IPS-NIHi7 (cell line): Measurements from ENCODE around the gene AIFM1.

Experiments
- DNase-seq: peaks from one replicate; pipeline ENCODE4 v3.0.0; 2012; ENCODE audit warnings: mixed read lengths; ENCODE audit errors: extremely low spot score

Gene AIFM1

DNA sequence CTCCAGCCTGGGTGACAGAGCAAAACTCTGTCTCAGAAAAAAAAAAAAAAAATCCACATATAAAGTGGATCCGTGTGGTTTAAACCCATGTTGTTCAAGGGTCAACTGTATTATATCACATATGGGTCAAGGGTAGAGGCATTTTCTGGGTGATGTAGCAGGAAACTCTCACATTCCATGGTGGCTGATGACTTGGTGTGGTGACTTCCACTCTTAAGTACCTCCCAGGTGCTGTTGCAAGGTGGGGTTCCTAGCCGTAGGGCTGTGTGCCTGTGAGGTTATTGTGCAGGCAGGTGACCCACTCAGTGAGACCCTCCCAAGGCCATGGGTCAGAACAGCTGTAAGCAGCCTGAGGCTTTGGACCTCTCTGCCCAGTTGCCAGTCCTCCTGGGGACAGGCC lies 72.4 kb downstream of the AIFM1 start:
- no peak for DNase-seq

DNA sequence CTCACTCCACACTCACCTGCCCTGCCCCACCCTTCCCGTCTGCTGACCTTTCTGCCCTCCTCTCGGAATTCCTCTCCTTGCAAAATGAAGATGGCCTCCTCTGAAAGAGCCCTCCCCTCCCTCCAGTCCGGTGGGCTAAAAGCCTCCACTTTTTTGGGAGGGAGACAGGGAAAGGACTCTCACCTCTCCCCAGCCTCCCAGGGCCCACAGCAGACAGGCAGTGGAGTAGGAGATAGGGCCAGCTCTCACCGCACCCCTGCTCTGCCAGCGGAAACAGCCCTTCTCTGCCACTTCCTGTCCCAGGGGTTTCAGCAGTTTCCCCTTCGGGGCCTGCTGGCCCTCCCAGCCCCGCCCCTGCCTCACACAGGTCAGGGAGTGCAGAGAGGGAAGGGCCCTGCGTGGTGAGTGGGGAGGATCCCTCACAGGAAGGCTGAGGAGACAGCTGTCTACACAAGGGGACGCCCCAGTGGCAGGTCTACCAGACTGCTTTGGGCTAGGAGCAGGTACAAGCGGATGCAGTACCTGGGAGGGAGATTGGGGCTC lies 73.6 kb downstream of the AIFM1 start:
- peak; percentile 72 for DNase-seq

GRCh38 chrX:130090364-130090763 lies 75.3 kb downstream of the AIFM1 start:
- DNase-seq, result no peak

DNA sequence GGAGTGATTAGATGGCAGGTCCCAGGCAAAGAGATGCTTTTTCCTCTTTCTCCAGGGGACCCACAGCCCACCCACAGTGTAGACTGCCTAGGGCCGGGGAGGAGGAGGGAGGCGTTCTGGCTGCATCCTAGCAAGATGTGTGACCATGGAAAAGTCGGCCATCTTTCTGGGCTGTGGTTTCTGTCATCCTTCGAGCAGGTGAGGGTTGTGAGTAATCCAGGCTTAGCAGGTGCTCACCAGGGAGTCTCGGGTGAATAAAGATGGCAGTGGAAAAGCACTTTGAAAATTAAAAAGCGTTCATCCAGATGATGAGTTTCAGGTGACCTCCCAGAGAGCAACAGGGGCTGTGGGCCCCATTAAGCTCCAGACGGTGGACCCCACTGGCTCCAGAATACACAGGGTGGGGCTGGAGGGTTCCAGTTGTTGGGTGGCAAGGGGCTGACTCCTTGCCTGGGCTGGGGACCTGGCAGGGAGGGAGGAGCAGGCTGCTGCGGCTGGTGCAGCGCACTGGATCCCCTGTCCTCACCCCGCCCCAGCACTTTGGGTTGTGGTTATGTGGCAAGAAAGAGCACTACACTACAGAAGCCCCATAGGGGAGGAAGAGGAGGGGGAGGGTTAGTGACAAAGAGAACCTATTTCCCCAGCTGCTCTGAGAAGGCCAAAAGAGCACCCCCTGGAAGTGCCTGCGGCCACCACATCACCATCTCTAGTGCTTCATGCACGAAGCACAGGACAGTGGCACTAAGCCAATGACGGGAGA lies 79.0 kb downstream of the AIFM1 start:
- DNase-seq, result no peak

DNA sequence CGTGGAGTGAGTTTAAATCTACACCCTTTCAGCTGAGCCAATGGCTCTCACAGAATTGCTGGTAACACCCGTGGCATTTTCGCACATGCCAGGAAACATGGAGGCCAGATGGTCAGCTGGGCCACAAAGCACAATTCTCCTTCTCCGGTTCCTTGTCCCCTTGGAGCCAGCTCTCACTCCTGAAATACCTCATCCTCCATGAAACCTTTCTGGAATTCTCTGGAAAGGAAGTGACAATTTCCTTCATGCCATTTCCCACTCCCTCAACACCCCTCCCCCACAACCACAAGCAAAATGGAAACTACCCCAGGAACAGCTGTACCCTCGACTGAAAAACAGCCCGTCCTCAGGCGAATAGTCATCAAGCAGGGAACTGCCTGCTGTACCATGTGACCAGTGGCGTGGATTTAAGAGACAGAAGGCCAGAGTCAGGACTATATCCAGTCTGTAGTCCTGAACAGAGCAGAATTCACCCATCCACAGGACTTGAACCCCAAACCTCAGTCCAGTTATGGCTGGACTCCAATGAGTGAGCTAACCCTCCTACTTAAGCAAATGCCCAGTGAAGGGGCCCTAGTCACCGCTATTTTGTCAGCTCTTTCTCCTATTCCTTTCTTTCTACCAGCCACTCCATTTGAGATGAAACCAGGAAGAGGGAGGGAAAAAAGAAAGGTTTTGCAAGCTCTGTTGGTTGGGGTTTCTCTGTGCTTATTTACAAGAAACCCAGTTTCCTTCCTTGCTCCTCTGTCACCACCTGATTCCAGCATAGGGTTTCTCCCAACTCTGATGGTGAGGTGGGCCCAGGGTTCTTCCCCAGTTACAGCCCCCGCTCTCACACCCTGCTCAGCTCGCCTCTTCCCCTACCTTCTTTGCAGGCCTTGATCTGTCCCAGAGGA lies 79.8 kb downstream of the AIFM1 start:
- no peak for DNase-seq

DNA sequence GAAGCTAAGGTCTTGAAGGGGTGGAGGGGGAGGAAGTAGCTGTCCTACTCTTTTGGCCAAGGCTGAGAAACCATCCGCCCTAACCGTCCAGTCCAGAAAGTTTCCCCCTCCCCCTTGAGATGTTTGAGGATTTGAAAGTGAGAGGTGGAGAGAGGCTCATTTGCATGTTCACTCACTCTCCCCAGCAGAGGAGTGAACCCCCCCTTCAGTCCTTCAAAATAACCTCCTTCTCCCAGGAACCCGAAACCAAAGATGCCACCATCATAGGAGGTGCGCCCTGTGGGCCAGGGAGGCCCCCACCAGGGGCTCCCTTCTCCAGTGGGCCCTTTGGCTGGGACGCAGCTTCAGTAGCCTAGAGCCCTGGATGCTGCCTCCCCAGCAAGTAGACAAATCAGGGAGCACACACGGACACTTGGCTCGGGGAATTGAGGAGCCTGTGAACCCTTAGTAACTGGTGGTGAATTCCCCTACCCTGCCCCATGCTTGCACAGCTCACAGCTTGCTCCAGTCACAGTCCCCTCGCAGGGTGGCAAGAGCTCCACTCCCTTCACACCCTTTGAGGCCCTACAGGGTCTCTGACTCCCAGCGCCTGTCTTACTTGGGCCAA lies 80.9 kb downstream of the AIFM1 start:
- no peak for DNase-seq

GRCh38 chrX:130083656-130084382 lies 81.8 kb downstream of the AIFM1 start:
- DNase-seq, result no peak

DNA sequence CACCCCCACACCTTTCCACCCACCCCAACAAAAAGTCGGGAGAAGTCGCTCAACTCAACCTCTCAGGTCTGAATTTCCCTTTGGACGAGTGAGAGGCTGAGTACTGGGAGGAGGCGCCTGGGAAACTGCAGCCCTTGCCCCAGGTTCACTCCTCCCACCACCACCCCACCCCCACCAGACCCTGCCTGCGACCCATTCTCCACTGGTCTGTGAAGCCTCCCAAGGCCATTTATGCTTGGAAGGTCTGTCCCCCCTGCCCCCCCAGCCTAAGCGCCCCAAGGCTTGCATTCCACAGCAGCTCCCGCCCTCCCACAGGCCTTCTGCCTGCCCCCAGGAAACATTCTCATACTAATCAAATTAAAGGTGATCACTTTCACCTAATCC lies 82.5 kb downstream of the AIFM1 start:
- DNase-seq, result peak; percentile 68

DNA sequence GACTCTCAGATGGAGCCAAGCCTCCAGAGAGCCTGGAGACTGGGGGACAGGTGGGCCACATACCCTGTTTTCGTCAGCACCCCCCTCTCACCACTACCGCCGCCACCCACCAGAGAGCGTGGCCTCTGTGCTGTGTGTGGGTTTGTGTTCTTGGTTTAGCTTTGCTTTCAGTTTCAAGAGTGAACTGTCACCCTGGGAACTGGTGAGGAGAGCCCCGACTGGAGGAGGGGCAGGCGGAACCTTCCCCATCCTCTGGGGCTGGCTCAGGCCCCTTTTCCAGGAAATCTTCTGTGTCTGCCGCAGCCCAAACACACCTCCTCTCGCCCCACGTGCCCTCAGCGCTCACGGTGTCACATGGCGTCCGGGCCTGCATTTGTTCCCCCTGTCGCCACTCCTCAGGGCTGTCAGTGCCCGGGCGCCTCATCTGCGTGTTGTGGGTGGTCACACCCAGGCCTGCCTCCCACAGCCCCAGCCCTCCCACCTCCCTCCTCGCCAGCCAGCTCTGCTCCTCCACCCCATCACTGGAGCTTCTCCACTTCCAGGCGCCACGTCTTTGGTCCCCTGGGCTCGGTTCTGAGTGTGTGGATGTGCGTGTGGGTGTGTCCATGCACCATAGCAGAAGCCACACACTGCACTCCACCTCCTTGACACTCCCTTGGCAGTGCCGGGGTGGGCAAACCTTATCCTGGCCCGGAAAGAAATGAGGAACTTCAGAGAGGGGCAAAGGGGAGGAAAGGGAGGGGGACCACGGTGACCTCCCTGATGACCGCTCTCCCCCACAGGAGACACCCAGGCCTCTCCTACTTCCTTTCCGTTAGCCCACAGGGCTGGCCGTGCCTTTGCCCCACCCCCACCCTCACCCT lies 83.2 kb downstream of the AIFM1 start:
- no peak for DNase-seq

GRCh38 chrX:130081421-130082045 lies 84.1 kb downstream of the AIFM1 start:
- DNase-seq, result no peak

- DNase-seq, result no peak
These were observed 84.8 kb downstream of the AIFM1 start for GRCh38 chrX:130080791-130081367.

- DNase-seq, result peak; percentile 84
These were observed 85.7 kb downstream of the AIFM1 start for GRCh38 chrX:130079824-130080406.
